Natural killer cell treated with Interleukin-12 subunit alpha and Interleukin-12 subunit beta and Interleukin-15 and Interleukin-18, amount 100 ng/mL, for 72 hours (primary cell): ENCODE results near the gene MATK. TPM values are rescaled to one million over a fixed set of nuclear protein-coding genes. Genes with fewer than 3 reads are reported as not detected.
A peak's percentile ranks its signal among the peaks of the same experiment; 100 is the strongest.
"Not testable (repeated sequence)": the region's sequence is repeated elsewhere in the genome, so short reads cannot be mapped to it uniquely, and the experiment has no call there.

Source experiments
- ATAC-seq, 2 donors: fragments of 150-1000 bp; cut with Tn5 transposase in 1 of 2; sonication (Bioruptor Pico), chemical (Tn5 transposase) in 1 of 2; 2 replicates each; pipeline ENCODE4 v1.10.0; 2021
- DNase-seq: peaks from one replicate; pipeline ENCODE4 v3.0.0; 2022; ENCODE audit warnings: low spot score
- H3K27ac Mint-ChIP-seq, 2 donors: 1 replicate in 1 of 2; 2 replicates in 1 of 2; pipeline ENCODE4 v1.8.0; 2022; ENCODE audit warnings: mixed read lengths in 2 of 2, mild to moderate bottlenecking in 1 of 2, moderate library complexity in 1 of 2
- H3K27me3 Mint-ChIP-seq, 2 donors: 1 replicate in 1 of 2; 2 replicates in 1 of 2; pipeline ENCODE4 v1.8.0; 2022; ENCODE audit warnings: mixed read lengths in 2 of 2
- H3K36me3 Mint-ChIP-seq: one replicate; pipeline ENCODE4 v1.8.0; 2022; ENCODE audit warnings: mixed read lengths
- H3K4me1 Mint-ChIP-seq, 2 donors: 1 replicate in 1 of 2; 2 replicates in 1 of 2; pipeline ENCODE4 v1.8.0; 2022; ENCODE audit warnings: low read depth in 2 of 2, mixed read lengths in 2 of 2, mild to moderate bottlenecking in 1 of 2
- H3K4me3 Mint-ChIP-seq: one replicate; pipeline ENCODE4 v1.8.0; 2022; ENCODE audit warnings: mixed read lengths
- H3K9me3 Mint-ChIP-seq: 2 replicates; pipeline ENCODE4 v1.8.0; 2022; ENCODE audit warnings: mixed read lengths
- total RNA-seq, 2 donors: library from RNA; stranded (reverse); gene quantifications; one replicate each; pipeline ENCODE4 v1.2.3, GENCODE V29; 2022

Gene MATK
- total RNA-seq, 2 donors from 2014 or later: 58.5 to 61.9 TPM

DNA sequence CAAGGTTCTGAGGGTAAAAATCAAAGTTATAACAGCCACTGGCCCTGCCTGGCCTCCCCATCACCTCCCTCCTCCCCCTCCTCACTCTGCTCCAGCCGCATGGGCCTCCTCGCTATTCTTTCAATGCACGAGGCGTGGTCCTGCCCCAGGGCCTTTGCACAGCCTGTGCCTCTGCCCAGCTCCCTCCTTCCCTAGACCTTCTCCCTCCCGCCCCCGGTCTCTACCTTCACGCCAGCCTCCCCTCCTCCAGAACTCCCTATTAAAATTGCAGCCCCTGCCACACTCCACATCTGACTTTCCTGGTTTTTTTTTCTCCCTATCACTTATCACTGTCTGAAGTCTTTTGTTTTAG, 17.5 kb downstream of the MATK start:
- ATAC-seq (peak in 1 of 2 donors; percentile 4), DNase-seq (no peak)
- Mint-ChIP-seq H3K4me1 (peaks cover 9 to 13% of the 10 kb centered on the region in 2 donors), H3K27me3 (no peaks in the 10 kb centered on the region), H3K27ac (peak overlapping the region in 1 of 2 donors; percentile 62), H3K4me3 (no peak overlapping the region), H3K9me3 (no peaks in the 10 kb centered on the region), H3K36me3 (no peaks in the 10 kb centered on the region)

DNA sequence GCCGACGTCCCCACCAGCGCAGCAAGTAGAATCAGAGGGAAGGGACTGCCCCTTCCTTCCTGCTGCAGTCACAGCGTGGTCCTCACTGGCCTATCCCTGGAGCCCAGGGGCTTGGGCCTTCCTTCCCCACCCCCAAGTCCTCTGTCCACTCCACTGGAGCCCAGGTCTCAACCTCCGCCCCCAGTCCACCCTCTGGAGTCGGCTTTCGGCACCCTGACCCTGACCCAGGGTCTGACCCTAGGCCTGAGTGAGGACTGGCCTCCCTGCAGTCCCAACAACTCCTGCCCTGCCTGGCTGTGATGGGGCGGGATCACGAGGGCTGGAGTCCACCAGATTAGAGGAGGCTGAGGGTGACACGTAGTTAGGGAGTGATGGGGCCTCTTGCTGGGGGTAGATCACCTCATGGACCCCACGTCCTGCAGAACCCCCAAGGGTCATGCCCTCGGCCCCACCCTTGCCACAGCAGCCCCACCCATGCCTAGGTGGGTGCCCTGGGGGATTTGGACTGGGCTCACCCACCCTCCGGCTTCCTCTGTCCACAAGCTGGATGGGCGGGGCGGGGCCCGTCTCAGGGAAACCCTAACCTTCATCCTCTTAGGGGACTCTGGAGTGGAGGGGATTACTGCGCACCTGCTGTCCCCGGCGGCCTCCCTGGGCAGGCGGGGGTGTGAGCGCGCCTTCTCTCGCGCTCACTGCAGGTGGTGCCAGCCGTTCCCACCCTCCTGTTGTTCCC, 18.0 kb downstream of the MATK start:
- H3K4me1 Mint-ChIP-seq: peaks cover 10 to 13% of the 10 kb centered on the region in 2 donors
- H3K27ac Mint-ChIP-seq: no peak overlapping the region
- H3K27me3 Mint-ChIP-seq: no peaks in the 10 kb centered on the region
- ATAC-seq (no peak), DNase-seq (no peak)
- H3K4me3 Mint-ChIP-seq: no peak overlapping the region
- no peaks in the 10 kb centered on the region for H3K9me3 Mint-ChIP-seq
- no peaks in the 10 kb centered on the region for H3K36me3 Mint-ChIP-seq

DNA sequence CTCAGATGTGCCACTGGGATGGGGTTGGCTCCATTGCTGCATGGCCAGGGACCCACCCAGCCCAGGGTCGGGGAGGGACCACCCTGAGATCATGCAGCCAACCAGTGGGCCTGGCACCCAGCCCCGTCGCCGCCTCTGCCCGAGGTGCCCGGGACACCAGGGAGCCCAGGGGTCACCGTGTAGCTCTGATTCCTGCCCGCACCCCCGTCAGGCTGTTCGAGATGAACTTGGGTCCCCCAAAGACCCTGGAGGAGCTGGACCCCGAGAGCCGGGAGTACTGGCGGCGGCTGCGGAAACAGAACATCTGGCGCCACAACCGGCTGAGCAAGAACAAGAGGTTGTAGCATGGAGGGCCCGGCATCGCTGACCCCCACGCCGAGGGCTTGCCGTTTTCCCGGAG, 19.1 kb downstream of the MATK start:
- peaks cover 18 to 20% of the 10 kb centered on the region in 2 donors for H3K4me1 Mint-ChIP-seq
- ATAC-seq (no peak), DNase-seq (no peak)
- H3K4me3 Mint-ChIP-seq: peak overlapping the region; percentile 78
- no peaks in the 10 kb centered on the region for H3K36me3 Mint-ChIP-seq
- no peaks in the 10 kb centered on the region for H3K27me3 Mint-ChIP-seq
- no peaks in the 10 kb centered on the region for H3K9me3 Mint-ChIP-seq
- peak overlapping the region; percentile 92 for H3K27ac Mint-ChIP-seq

DNA sequence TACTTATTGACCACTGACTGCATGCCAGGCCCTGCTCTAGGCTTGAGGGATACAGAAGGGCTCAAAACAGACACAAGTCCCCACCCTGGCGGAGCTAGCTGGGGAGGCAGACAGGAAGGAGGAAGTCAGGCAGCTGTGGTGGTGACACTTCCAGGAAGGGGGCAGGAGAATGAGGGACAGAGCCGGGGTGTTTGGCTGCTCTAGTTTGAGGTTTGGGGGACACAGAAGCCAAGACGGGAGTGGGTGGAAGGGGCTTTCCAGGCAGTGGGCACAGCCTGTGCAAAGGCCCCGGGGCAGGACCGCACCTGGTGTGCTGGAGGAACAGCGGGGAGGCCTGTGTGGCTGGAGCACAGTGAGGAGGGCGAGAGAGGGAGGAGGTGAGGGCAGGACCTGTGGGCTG, 19.7 kb downstream of the MATK start:
- Mint-ChIP-seq H3K36me3 (no peaks in the 10 kb centered on the region), H3K9me3 (no peaks in the 10 kb centered on the region), H3K4me1 (peaks cover 23 to 25% of the 10 kb centered on the region in 2 donors), H3K27ac (peak overlapping the region; percentile 92), H3K27me3 (no peaks in the 10 kb centered on the region), H3K4me3 (peak overlapping the region; percentile 78)
- DNase-seq: no peak
- no peak for ATAC-seq

DNA sequence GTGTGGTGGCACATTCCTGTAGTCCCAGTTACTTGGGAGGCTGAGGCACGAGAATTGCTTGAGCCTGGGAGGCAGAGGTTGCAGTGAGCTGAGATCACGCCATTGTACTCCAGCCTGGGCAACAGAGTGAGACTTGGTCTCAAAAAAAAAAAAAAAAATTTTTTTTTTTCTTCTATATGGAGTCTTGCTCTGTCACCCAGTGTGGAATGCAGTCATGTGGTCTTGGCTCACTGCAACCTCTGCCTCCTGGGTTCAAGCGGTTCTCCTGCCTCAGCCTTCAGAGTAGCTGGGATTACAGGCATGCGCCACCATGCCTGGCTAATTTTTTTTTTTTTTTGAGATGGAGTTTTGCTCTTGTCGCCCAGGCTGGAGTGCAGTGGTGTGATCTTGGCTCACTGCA, 20.4 kb downstream of the MATK start:
- not testable (repeated sequence) for H3K9me3 Mint-ChIP-seq, ATAC-seq, H3K36me3 Mint-ChIP-seq, H3K4me3 Mint-ChIP-seq, H3K27me3 Mint-ChIP-seq, DNase-seq, H3K27ac Mint-ChIP-seq
- H3K4me1 Mint-ChIP-seq: peaks cover 29 to 31% of the 10 kb centered on the region in 2 donors

DNA sequence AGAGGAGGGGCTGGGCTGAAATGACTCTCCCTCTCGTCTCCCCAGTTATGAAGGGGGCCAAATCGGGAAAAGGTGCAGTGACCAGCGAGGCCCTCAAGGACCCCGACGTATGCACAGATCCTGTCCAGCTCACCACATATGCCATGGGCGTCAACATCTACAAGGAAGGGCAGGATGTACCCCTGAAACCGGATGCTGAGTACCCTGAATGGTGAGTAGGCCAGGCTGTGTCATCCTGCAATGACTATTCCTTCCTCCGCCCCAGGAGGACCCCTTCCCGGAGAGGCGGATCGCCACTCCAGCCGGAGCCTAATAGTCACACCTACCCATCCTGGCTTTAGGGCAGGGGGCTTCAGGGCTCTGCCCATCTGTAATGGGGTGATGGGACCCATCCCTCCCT, 21.1 kb downstream of the MATK start:
- no peaks in the 10 kb centered on the region for H3K27me3 Mint-ChIP-seq
- H3K36me3 Mint-ChIP-seq: no peaks in the 10 kb centered on the region
- no peak for DNase-seq
- H3K9me3 Mint-ChIP-seq: no peaks in the 10 kb centered on the region
- H3K4me3 Mint-ChIP-seq: no peak overlapping the region
- no peak overlapping the region for H3K27ac Mint-ChIP-seq
- H3K4me1 Mint-ChIP-seq: peaks cover 29 to 31% of the 10 kb centered on the region in 2 donors
- ATAC-seq: no peak

DNA sequence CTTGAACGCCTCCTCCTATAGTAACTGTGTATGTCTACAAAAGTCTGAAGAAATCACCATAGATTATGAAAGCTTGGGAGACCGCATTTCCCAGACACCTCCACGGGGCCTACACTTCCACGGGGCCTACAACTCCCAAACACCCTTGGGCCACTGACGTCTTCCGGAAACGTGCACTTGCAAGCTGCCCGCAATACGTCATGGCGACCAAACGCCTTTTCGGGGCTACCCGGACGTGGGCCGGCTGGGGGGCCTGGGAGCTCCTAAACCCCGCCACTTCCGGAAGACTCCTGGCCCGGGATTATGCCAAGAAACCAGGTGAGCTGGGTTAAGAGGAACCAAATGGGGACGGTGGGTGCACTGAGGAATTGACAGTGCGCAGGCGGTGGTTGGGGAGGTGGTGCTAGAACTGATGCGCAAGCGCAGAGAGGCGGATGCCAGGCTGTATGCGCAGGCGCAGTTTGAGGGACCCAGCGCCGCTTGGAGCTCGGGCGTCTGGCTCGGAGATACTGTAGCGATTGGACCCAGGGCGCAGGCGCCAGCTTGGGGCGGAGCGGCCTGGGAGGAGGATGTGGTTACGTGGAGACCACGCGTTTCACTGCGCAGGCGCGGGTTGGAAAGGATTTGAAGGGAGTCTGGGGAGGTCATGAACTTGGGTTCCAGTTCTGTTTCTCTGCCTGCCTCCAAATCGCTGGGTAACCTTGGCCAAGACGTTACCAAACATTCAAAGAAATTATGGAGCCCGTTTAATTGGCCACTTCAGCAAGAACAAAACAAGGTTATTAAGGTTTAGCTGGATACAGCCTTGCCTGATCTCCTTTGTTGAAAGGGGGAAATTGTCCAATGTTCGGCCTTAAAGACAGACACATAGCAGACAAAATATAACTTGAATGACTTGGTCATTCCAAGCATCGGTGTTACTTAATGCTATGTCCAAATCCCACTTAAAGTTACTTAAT, 23.4 kb downstream of the MATK start, which contains the start of gene MRPL54:
MRPL54 (plus strand) TSS at position 182 of the 959 bp plus-strand sequence; CDS start at position 201, 19 bp downstream.
- peak within 1 kb of the TSS; percentile 94 for H3K4me3 Mint-ChIP-seq
- H3K4me1 Mint-ChIP-seq: peaks cover 25 to 31% of the 10 kb centered on the region in 2 donors
- no peaks in the 10 kb centered on the region for H3K36me3 Mint-ChIP-seq
- peak; percentile 100 for DNase-seq
- H3K9me3 Mint-ChIP-seq: no peaks in the 10 kb centered on the region
- H3K27me3 Mint-ChIP-seq: no peaks in the 10 kb centered on the region
- H3K27ac Mint-ChIP-seq: peak within 1 kb of the TSS; percentile 100
- peak; percentile 92 for ATAC-seq

DNA sequence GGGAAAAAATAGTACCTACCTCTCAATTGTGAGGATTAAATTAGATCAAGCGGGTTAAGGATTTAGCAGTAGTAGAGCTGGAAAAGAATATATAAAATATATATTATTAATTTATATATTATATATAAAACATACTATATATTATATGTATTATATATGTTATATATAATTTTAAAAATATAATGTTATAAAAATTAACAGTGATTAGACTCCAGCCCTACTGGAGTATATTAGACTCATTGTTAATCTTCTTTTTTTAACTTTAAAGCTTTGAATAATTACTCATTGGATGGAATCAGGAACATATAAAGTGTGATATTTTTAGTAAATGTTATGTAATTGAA, 24.1 kb downstream of the MATK start:
- Mint-ChIP-seq H3K27me3 (no peaks in the 10 kb centered on the region), H3K4me3 (peak overlapping the region; percentile 94), H3K9me3 (no peaks in the 10 kb centered on the region), H3K27ac (peak overlapping the region; percentile 100), H3K36me3 (no peaks in the 10 kb centered on the region), H3K4me1 (peaks cover 25 to 31% of the 10 kb centered on the region in 2 donors)
- no peak for DNase-seq
- ATAC-seq: no peak

DNA sequence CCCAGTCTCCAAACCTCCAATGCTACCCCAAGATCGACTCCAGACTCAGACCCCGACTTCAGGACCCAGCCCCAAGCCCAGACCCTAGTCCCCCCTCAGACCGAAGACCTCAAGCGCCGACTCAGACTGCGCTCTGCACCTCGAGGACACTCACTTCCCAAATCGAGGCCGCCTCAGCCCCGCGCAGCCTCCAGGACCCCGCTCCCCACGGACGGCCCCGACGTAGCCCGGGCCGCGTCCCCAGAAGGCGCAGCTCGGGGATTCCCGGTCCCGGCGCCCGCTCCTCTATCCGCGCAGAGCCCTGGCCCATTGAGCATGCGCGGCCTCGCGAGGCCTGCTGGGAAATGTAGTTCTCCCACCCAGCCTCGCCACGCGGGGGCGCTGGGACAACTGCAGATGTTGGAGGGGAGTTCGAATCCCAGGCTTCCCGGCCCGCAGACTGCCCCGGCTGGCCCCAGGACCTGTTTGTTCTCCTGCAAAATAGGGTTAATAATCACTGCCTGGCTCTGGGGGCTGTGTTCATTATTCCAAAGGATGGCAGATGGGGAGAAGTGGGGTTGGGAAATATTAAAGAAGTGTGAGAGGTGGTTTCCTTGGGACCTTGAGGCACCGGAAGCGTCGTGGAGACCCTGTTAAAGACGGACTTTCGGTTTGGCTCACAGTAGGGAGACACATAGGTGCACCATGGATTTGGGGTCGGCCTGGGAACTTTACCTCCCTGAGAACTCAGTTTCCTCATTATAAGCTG, 24.6 kb downstream of the MATK start, which contains the start of gene APBA3:
APBA3 (minus strand) TSS at position 311 of the 748 bp plus-strand sequence. CDS start 1,428 bp downstream, outside the sequence.
- no peaks in the 10 kb centered on the region for H3K36me3 Mint-ChIP-seq

DNA sequence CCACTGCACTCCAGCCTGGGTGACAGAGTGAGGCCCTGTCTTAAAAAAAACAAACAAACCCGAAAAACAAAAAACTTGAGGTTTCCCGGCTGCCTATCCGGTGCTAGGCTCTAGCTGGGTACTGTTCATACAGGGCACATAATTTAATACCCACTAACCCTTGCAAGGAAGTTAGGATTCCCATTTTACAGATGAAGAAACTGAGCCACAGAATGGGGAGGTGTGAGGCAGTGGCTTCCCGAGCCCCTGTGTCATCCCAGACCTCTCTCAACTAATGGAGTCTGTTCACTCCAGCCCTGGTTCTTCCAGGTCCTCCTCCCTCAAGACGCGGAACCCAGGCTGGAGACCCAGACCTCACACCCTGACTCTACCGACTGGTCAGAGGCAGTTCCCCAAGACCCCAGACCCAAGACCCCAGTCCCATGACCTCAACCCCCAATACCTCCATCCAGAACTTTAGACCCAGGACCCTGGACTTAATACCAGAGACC, 25.3 kb downstream of the MATK start:
- H3K36me3 Mint-ChIP-seq: no peaks in the 10 kb centered on the region
- DNase-seq (no peak), ATAC-seq (no peak)
- no peaks in the 10 kb centered on the region for H3K9me3 Mint-ChIP-seq
- peak overlapping the region; percentile 94 for H3K4me3 Mint-ChIP-seq
- peak overlapping the region; percentile 100 for H3K27ac Mint-ChIP-seq
- peaks cover 18 to 22% of the 10 kb centered on the region in 2 donors for H3K4me1 Mint-ChIP-seq
- H3K27me3 Mint-ChIP-seq: no peaks in the 10 kb centered on the region

More for the DNA sequence above, 24.6 kb downstream of the MATK start, which contains the start of gene APBA3:
- Mint-ChIP-seq H3K27ac (peak within 1 kb of the TSS; percentile 100), H3K9me3 (no peaks in the 10 kb centered on the region), H3K27me3 (no peaks in the 10 kb centered on the region), H3K4me1 (peaks cover 22 to 27% of the 10 kb centered on the region in 2 donors), H3K4me3 (peak within 1 kb of the TSS; percentile 94)
- DNase-seq: peak; percentile 95
- ATAC-seq: peak; percentile 73 to 79

DNA sequence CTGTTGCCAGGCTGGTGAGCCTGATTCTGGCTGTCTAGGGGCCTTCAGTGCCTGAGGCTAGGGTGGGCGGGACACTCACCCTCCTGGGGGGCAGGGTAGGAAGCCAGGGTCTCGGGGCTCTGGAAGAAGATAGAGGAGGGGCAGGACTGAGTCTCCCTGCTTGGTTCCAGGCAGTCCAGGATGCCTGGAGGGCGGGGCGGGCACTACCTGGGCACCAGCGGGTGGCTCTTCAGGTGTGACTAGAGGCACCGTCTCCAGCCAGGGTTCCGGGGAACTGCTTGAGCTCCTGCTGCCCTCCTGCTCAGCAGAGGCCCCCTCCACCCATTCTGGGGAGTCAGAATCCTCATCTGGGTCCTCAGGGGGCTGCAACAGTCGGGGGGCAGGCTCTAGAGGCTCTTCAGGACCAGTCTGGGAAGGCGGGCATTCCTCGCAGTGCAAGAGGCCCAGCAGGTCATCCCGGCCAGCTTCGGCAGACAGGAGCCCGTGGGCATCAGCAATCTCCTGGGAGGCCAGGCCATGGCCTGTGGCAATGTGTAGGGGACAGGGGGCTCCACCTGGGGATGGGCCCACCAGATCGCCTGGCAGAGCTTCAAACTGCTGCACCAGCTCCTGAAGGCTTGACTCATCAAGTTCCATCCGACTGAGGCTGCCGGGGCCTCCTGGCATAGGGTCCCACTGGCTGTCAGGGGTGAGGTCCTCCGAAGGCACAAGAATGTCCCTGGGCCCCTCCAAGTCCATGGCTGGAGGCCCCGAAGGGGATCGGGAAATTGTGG, 26.5 kb downstream of the MATK start:
- peaks cover 27 to 28% of the 10 kb centered on the region in 2 donors for H3K4me1 Mint-ChIP-seq
- ATAC-seq (no peak), DNase-seq (no peak)
- H3K27ac Mint-ChIP-seq: no peak overlapping the region
- H3K9me3 Mint-ChIP-seq: no peaks in the 10 kb centered on the region
- peak overlapping the region; percentile 94 for H3K4me3 Mint-ChIP-seq
- H3K36me3 Mint-ChIP-seq: peaks cover 5% of the 10 kb centered on the region
- no peaks in the 10 kb centered on the region for H3K27me3 Mint-ChIP-seq

DNA sequence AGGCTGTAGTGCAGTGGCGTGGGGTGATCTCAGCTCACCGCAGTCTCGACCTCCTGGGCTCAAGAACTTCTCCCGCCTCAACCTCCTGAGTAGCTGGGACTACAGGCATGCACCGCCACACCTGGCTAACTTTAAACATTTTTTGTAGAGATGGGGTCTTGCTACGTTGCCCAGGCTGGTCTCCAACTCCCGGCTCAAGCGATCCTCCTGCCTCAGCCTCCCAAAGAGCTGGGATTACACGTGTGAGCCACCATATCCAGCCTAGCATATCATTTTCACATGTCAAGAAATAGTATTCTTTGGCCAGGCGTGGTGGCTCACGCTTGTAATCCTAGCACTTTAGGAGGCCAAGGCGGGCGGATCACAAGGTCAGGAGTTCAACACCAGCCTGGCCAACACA, 27.9 kb downstream of the MATK start:
- not testable (repeated sequence) for H3K27me3 Mint-ChIP-seq, H3K27ac Mint-ChIP-seq, H3K36me3 Mint-ChIP-seq, H3K9me3 Mint-ChIP-seq, ATAC-seq, DNase-seq, H3K4me3 Mint-ChIP-seq
- peaks cover 27% of the 10 kb centered on the region in 2 donors for H3K4me1 Mint-ChIP-seq
